ENCODE results near the gene RERG.

The RERG gene

GRCh38 chr12:15253990-15254389, 32.8 kb upstream of the RERG start:
- TF ChIP-seq, protein P1, sequence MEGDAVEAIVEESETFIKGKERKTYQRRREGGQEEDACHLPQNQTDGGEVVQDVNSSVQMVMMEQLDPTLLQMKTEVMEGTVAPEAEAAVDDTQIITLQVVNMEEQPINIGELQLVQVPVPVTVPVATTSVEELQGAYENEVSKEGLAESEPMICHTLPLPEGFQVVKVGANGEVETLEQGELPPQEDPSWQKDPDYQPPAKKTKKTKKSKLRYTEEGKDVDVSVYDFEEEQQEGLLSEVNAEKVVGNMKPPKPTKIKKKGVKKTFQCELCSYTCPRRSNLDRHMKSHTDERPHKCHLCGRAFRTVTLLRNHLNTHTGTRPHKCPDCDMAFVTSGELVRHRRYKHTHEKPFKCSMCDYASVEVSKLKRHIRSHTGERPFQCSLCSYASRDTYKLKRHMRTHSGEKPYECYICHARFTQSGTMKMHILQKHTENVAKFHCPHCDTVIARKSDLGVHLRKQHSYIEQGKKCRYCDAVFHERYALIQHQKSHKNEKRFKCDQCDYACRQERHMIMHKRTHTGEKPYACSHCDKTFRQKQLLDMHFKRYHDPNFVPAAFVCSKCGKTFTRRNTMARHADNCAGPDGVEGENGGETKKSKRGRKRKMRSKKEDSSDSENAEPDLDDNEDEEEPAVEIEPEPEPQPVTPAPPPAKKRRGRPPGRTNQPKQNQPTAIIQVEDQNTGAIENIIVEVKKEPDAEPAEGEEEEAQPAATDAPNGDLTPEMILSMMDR (IDR thresholded peaks at IDR 0.05; ENCODE audit: control extremely low read depth, extremely low read depth, low read depth, missing control alignments), result no peak
- ChIA-PET CTCF (interaction anchor here (1.3 to 1.9 kb wide), 4 partner anchors 22 to 336 kb away, joined by 3 to 7 read pairs (median 4); partner anchors contain the start of gene RERG), POLR2A (no interaction called here)
- DNase-seq (ENCODE audit: extremely low spot score), result no peak

- no peak for DNase-seq (ENCODE audit: extremely low spot score)
- ChIA-PET POLR2A (no interaction called here), CTCF (no interaction called here)
- TF ChIP-seq, protein P1 (IDR thresholded peaks at IDR 0.05; ENCODE audit: control extremely low read depth, extremely low read depth, low read depth, missing control alignments), result no peak
These were observed 23.7 kb upstream of the RERG start for GRCh38 chr12:15244926-15245325.

DNA sequence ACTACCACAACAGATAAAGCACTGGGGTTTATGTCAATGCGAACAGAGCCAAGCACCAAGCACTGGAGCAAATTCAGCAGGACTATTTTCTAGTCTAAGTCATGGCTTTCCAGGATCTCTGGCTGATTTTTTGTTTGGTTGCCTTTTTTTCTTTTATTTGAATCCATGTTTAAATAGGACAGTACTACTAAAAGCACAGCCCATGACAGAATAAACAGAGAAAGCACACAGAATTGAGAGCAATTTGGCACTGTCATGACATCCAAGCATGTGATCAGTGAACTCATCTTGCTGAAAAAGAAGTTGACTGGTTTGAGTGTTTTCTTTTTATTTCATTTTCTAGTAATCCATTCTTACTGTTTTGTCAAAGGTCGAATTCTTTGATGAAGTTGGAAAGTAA, 23.1 kb upstream of the RERG start:
- ChIA-PET CTCF (no interaction called here), POLR2A (no interaction called here)
- no peak for DNase-seq (ENCODE audit: extremely low spot score)
- TF ChIP-seq, protein P1 (IDR thresholded peaks at IDR 0.05; ENCODE audit: control extremely low read depth, extremely low read depth, low read depth, missing control alignments), result no peak

- POLR2A ChIA-PET, result no interaction called here
- DNase-seq (ENCODE audit: extremely low spot score), result no peak
- TF ChIP-seq, protein P1 (IDR thresholded peaks at IDR 0.05; ENCODE audit: control extremely low read depth, extremely low read depth, low read depth, missing control alignments), result no peak
- CTCF ChIA-PET, result interaction anchor here (1.2 to 1.4 kb wide), 3 partner anchors 15 to 33 kb away, joined by 3 to 4 read pairs (median 4); partner anchors contain the start of gene RERG
These were observed 21.9 kb upstream of the RERG start for GRCh38 chr12:15243102-15243501.

DNA sequence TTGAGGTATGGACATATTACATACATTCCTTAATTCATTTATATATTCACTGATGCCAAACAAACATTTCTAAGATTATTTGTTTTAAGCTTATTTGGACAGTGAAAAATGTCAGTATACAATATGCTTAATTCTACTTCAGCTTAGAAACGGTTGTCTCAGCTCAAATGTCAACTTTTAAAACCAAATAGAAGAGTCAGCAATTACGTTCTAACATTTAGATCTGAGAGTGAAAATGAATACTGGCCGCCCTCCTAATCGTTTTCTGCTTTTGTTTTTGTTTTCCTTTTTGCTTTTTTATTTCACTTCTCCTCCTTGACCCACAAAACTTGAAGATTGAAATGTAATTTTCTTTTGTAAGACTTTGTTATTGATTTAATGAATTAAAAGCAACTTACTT, 19.7 kb upstream of the RERG start:
- CTCF ChIA-PET, result no interaction called here

GRCh38 chr12:15234508-15234907, 13.3 kb upstream of the RERG start:
- ChIA-PET POLR2A (no interaction called here), CTCF (no interaction called here)
- DNase-seq (ENCODE audit: extremely low spot score), result no peak
- TF ChIP-seq, protein P1 (IDR thresholded peaks at IDR 0.05; ENCODE audit: control extremely low read depth, extremely low read depth, low read depth, missing control alignments), result no peak

More for the DNA sequence above, 19.7 kb upstream of the RERG start:
- POLR2A ChIA-PET, result no interaction called here
- no peak for DNase-seq (ENCODE audit: extremely low spot score)
- TF ChIP-seq, protein P1 (IDR thresholded peaks at IDR 0.05; ENCODE audit: control extremely low read depth, extremely low read depth, low read depth, missing control alignments), result no peak

DNA sequence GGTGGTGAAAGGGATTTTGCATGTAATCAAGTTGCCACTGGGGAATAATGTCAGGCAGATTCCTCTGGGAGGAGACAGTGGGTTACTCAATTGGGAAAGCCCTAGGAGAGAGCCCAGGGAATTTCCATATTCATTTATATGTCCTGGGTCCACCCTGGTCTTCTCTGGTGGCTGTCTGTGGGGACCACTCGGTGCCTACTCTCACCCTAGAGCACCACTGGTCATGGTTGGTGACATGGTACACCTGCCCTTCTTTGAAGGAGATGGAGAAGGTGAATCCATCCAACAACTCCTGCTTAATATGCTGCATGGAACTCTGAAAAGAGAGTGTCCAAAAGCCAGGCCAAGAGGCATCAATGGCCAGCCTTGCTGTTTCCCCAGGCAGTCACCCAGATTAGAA, 12.8 kb upstream of the RERG start:
- DNase-seq (ENCODE audit: extremely low spot score), result no peak
- CTCF ChIA-PET, result interaction anchor here (1.5 kb wide), 1 partner anchor 351 kb away, joined by 4 read pairs; no protein-coding TSS in a partner anchor
- POLR2A ChIA-PET, result no interaction called here
- TF ChIP-seq, protein P1 (IDR thresholded peaks at IDR 0.05; ENCODE audit: control extremely low read depth, extremely low read depth, low read depth, missing control alignments), result no peak
